Suprapubic skin (tissue), 4 donors: ENCODE results near the gene JPH3.

ENCODE experiments used
- EP300 ChIP-seq: sonication (generic); formaldehyde crosslinking; IDR thresholded peaks from one replicate; pipeline ENCODE4 v1.6.1; 2017; ENCODE audit warnings: antibody characterized with exemption
- POLR2AphosphoS5 ChIP-seq, 3 donors: sonication (generic); formaldehyde crosslinking; IDR thresholded peaks; one replicate each; pipeline ENCODE4 v1.6.1; 2017; ENCODE audit warnings: antibody characterized with exemption in 3 of 3
- TF ChIP-seq, protein P1 (sequence below), 2 donors: fragments of 200-600 bp in 1 of 2; fragments of 450-650 bp in 1 of 2; sonication (generic) in 1 of 2; IDR thresholded peaks; one replicate each; pipeline ENCODE4 v1.5.1; 2016 to 2019; ENCODE audit warnings: antibody characterized with exemption in 2 of 2, mild to moderate bottlenecking in 1 of 2, moderate library complexity in 1 of 2

DNA sequence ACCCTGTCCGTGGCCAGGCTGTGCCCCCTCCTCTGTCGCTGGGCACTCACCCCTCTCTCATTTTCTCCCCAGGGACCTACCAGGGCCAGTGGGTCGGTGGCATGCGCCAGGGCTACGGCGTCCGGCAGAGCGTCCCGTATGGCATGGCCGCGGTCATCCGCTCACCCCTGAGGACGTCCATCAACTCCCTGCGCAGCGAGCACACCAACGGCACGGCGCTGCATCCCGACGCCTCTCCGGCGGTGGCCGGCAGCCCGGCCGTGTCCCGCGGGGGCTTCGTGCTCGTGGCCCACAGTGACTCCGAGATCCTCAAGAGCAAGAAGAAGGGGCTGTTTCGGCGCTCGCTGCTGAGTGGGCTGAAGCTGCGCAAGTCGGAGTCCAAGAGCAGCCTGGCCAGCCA lies 41.9 kb downstream of the JPH3 start:
- TF ChIP-seq, protein P1, sequence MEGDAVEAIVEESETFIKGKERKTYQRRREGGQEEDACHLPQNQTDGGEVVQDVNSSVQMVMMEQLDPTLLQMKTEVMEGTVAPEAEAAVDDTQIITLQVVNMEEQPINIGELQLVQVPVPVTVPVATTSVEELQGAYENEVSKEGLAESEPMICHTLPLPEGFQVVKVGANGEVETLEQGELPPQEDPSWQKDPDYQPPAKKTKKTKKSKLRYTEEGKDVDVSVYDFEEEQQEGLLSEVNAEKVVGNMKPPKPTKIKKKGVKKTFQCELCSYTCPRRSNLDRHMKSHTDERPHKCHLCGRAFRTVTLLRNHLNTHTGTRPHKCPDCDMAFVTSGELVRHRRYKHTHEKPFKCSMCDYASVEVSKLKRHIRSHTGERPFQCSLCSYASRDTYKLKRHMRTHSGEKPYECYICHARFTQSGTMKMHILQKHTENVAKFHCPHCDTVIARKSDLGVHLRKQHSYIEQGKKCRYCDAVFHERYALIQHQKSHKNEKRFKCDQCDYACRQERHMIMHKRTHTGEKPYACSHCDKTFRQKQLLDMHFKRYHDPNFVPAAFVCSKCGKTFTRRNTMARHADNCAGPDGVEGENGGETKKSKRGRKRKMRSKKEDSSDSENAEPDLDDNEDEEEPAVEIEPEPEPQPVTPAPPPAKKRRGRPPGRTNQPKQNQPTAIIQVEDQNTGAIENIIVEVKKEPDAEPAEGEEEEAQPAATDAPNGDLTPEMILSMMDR (IDR thresholded peaks at IDR 0.05), result no peak
- no peak for TF ChIP-seq EP300
- no peak for TF ChIP-seq POLR2AphosphoS5 (IDR thresholded peaks at IDR 0.05)
